GM23338 (cell line): ENCODE data around the gene SPAG16.

Source experiments
- EZH2 ChIP-seq: fragments of 200-600 bp; sonication (generic); IDR thresholded peaks from one replicate; pipeline ENCODE4 v1.8.0; 2017; ENCODE audit warnings: antibody characterized with exemption, mild to moderate bottlenecking, low read depth; ENCODE audit not compliant: unreplicated experiment
- EZH2phosphoT487 ChIP-seq: fragments of 200-600 bp; sonication (generic); IDR thresholded peaks from one replicate; pipeline ENCODE4 v1.8.1; 2018; ENCODE audit warnings: antibody characterized with exemption; ENCODE audit not compliant: unreplicated experiment
- POLR2AphosphoS5 ChIP-seq: IDR thresholded peaks from 2 replicates; pipeline ENCODE4 v1.6.1; 2016; ENCODE audit warnings: antibody characterized with exemption, low read depth
- TF ChIP-seq, protein P1 (sequence below), 2 experiments: fragments of 200-600 bp in 1 of 2; sonication (generic) in 1 of 2; conservative IDR thresholded peaks; 2 replicates each; pipeline versions ENCODE4 v1.5.1 to v1.6.1; 2016 to 2017; ENCODE audit warnings: antibody characterized with exemption in 2 of 2, low read depth in 2 of 2, mild to moderate bottlenecking in 2 of 2, moderate library complexity in 1 of 2

DNA sequence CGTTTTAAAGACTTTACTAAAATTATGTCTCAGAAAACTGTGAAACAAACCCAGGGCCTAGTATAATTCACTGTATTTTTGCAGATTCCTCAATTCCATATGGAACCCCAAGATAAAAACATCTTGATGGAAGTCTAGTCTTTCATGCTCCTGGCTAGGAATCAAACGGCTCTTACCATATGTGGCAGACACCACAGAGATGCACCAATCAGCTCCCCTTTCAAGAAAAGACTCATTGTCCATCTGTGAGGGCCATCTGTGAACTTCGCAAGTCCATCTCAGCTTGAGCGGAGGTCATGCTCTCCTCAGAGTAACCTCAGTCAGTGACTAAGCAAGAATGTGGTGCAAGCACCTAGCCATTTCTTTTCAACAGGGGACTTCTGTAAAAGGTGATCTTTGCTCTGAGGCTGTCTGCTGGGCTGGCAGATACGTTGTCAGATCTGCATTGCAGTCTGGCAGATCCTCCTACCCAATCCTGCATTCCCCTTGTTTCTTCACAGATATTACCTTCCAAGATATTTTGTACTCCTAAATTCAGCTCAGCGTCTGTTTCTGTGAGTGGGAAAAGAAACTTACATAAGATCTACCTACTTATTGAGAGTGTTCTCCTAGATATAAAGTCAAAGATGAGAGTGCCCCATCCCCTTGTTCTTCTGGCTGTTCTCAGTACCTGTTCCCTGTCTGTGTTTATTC, 419.3 kb downstream of the SPAG16 start:
- TF ChIP-seq, protein P1, sequence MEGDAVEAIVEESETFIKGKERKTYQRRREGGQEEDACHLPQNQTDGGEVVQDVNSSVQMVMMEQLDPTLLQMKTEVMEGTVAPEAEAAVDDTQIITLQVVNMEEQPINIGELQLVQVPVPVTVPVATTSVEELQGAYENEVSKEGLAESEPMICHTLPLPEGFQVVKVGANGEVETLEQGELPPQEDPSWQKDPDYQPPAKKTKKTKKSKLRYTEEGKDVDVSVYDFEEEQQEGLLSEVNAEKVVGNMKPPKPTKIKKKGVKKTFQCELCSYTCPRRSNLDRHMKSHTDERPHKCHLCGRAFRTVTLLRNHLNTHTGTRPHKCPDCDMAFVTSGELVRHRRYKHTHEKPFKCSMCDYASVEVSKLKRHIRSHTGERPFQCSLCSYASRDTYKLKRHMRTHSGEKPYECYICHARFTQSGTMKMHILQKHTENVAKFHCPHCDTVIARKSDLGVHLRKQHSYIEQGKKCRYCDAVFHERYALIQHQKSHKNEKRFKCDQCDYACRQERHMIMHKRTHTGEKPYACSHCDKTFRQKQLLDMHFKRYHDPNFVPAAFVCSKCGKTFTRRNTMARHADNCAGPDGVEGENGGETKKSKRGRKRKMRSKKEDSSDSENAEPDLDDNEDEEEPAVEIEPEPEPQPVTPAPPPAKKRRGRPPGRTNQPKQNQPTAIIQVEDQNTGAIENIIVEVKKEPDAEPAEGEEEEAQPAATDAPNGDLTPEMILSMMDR (conservative IDR thresholded peaks at IDR 0.05; ENCODE audit: low read depth in 2 of 2), result no peak
- TF ChIP-seq EZH2phosphoT487 (no peak), POLR2AphosphoS5 (no peak), EZH2 (no peak)
